ENCODE results near the gene FN3KRP. TPM values are rescaled to one million over a fixed set of nuclear protein-coding genes. Genes with fewer than 3 reads are reported as not detected.

Gene FN3KRP
- total RNA-seq, 1 donor from 2014 or later: 28.1 TPM

- Mint-ChIP-seq H3K36me3 (ENCODE audit: unreplicated experiment) (no peaks in the 10 kb centered on the region), H3K4me3 (ENCODE audit: unreplicated experiment) (peak overlapping the region; percentile 96), H3K27me3 (ENCODE audit: unreplicated experiment) (peaks cover 18% of the 10 kb centered on the region), H3K4me1 (ENCODE audit: low read depth, unreplicated experiment) (peaks cover 20% of the 10 kb centered on the region), H3K9me3 (ENCODE audit: unreplicated experiment) (peaks cover 13% of the 10 kb centered on the region), H3K27ac (ENCODE audit: unreplicated experiment) (peak overlapping the region; percentile 28)
- DNase-seq: no peak
- no peak for TF ChIP-seq CTCF (IDR thresholded peaks at IDR 0.05; ENCODE audit: partially characterized antibody, unreplicated experiment)
Observed at GRCh38 chr17:82753201-82753464, 36.6 kb downstream of the FN3KRP start.

- H3K27me3 Mint-ChIP-seq (ENCODE audit: unreplicated experiment): peaks cover 18% of the 10 kb centered on the region
- H3K27ac Mint-ChIP-seq (ENCODE audit: unreplicated experiment): peak overlapping the region; percentile 65
- peak; percentile 57 for DNase-seq
- no peaks in the 10 kb centered on the region for H3K36me3 Mint-ChIP-seq (ENCODE audit: unreplicated experiment)
- H3K4me3 Mint-ChIP-seq (ENCODE audit: unreplicated experiment): peak overlapping the region; percentile 82
- peaks cover 20% of the 10 kb centered on the region for H3K4me1 Mint-ChIP-seq (ENCODE audit: low read depth, unreplicated experiment)
- no peak for TF ChIP-seq CTCF (IDR thresholded peaks at IDR 0.05; ENCODE audit: partially characterized antibody, unreplicated experiment)
- peaks cover 11% of the 10 kb centered on the region for H3K9me3 Mint-ChIP-seq (ENCODE audit: unreplicated experiment)
Observed at GRCh38 chr17:82754297-82755208, 38.0 kb downstream of the FN3KRP start.

GRCh38 chr17:82756166-82756565, 39.7 kb downstream of the FN3KRP start:
- H3K27me3 Mint-ChIP-seq (ENCODE audit: unreplicated experiment): peaks cover 13% of the 10 kb centered on the region
- DNase-seq: no peak
- H3K27ac Mint-ChIP-seq (ENCODE audit: unreplicated experiment): peak overlapping the region; percentile 55

GRCh38 chr17:82765371-82765770, 48.9 kb downstream of the FN3KRP start:
- no peak overlapping the region for H3K27ac Mint-ChIP-seq (ENCODE audit: unreplicated experiment)
- no peaks in the 10 kb centered on the region for H3K36me3 Mint-ChIP-seq (ENCODE audit: unreplicated experiment)

More at GRCh38 chr17:82756166-82756565, 39.7 kb downstream of the FN3KRP start:
- Mint-ChIP-seq H3K4me1 (ENCODE audit: low read depth, unreplicated experiment) (peaks cover 20% of the 10 kb centered on the region), H3K9me3 (ENCODE audit: unreplicated experiment) (peaks cover 9% of the 10 kb centered on the region), H3K4me3 (ENCODE audit: unreplicated experiment) (no peak overlapping the region), H3K36me3 (ENCODE audit: unreplicated experiment) (no peaks in the 10 kb centered on the region)
- TF ChIP-seq CTCF (IDR thresholded peaks at IDR 0.05; ENCODE audit: partially characterized antibody, unreplicated experiment): no peak

More at GRCh38 chr17:82765371-82765770, 48.9 kb downstream of the FN3KRP start:
- Mint-ChIP-seq H3K27me3 (ENCODE audit: unreplicated experiment) (no peaks in the 10 kb centered on the region), H3K4me1 (ENCODE audit: low read depth, unreplicated experiment) (peaks cover 1% of the 10 kb centered on the region), H3K4me3 (ENCODE audit: unreplicated experiment) (no peak overlapping the region), H3K9me3 (ENCODE audit: unreplicated experiment) (peaks cover 3% of the 10 kb centered on the region)
- no peak for DNase-seq
- TF ChIP-seq CTCF (IDR thresholded peaks at IDR 0.05; ENCODE audit: partially characterized antibody, unreplicated experiment): no peak

All from glutamatergic neuron (in vitro differentiated cells).